Activated CD4-positive, alpha-beta T cell treated with anti-CD3 and anti-CD28 coated beads, Interleukin-10, Interleukin-2, amounts not matched to agents 100 ng/mL and 50 ng/mL, durations not matched to agents 16 hours and 8 hours (primary cell): Measurements from ENCODE around the gene HIRIP3.

Experiments
- DNase-seq: peaks from one replicate; pipeline ENCODE4 v3.0.0-alpha.2; 2020

HIRIP3 gene

GRCh38 chr16:29951625-29952365, 43.6 kb downstream of the HIRIP3 start:
- DNase-seq: no peak

DNA sequence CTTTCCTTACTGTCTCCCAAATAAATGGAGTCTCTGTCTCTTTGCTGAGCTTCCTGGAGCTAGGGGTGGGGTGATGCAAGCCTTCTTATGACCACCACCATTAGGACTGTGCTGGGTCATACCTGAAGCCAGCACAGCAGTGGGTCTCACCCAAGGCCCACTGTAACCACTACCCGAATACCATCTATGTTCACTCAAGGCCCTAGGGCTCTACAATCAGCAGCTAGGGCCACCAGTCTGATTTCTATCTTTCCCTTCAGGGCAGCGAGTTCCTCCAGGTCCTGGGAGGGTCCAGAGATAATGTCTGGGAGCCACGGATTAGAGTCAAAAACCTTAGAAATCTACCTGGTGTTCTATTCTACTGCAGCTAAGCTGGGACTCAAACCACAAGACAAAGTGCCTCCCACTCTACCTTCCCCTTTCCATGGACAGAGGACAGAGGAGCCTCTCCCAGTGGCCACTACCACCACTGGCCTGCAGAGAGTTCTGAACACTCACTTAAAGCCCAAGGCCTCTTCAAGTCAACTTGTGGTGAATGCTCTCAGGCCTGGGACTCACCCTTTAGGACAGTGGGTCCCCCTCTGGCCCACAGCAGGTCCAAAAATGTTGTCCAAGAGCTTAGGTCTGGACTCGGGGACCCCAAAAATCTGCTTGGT, 44.5 kb downstream of the HIRIP3 start:
- DNase-seq: no peak

DNA sequence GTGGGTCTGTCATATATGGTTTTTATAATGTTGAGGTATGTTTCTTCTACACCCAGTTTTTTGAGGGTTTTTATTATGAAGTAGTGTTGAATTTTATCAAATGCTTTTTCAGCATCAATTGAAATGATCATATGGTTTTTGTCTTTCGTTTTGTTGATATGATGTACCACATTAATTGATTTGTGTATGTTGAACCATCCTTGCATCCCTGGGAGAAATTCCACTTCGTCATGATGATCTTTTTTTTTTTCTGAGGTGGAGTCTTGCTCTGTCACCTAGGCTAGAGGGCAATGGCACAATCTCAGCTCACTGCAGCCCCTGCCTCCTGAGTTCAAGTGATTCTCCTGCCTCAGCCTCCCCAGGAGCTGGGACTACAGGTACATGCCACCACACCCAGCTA, 47.5 kb downstream of the HIRIP3 start:
- no peak for DNase-seq

GRCh38 chr16:29943846-29944799, 51.3 kb downstream of the HIRIP3 start:
- no peak for DNase-seq
